ENCODE data around the gene TAS2R46.
"Not testable (repeated sequence)": the region's sequence is repeated elsewhere in the genome, so short reads cannot be mapped to it uniquely, and the experiment has no call there.

Gene TAS2R46

DNA sequence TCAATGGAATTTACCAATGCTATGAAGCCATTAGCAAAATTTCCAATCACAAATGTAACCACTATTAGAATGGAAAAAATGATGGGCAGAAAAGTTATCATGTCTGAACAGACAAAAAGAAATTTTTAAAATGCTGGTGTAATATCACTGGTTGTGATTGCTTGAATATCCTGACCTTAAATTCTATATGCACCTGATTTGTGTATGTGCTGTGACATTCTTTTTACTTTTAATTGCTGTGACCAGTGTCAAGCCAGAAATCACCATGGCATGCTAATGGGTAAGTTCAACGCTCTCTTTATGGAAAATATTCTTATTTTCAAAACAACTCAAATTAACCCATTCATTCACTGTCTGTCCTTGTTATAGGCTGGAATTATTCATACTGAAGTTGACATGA, at the start of gene TAS2R46:
Gene TAS2R46 (minus strand): TSS at position 101 of the 400 bp plus-strand sequence. CDS start 0 bp downstream, at position 101.
- not testable (repeated sequence) for DNase-seq (ENCODE audit: low read depth)

DNA sequence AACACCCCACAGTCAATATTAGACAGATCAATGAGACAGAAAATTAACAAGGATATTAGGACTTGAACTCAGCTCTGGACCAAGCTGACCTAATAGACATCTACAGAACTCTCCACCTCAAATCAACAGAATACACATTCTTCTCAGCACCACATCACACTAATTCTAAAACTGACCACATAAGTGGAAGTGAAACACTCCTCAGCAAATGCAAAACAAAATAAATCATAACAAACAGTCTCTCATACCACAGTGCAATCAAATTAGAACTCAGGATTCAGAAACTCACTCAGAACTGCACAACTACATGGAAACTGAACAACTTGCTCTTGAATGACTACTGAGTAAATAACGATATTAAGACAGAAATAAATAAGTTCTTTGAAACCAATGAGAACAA, 49.1 kb upstream of the TAS2R46 start:
- DNase-seq (ENCODE audit: low read depth), result not testable (repeated sequence)

GRCh38 chr12:11108862-11109261, 46.8 kb upstream of the TAS2R46 start:
- DNase-seq (ENCODE audit: low read depth), result no peak

DNA sequence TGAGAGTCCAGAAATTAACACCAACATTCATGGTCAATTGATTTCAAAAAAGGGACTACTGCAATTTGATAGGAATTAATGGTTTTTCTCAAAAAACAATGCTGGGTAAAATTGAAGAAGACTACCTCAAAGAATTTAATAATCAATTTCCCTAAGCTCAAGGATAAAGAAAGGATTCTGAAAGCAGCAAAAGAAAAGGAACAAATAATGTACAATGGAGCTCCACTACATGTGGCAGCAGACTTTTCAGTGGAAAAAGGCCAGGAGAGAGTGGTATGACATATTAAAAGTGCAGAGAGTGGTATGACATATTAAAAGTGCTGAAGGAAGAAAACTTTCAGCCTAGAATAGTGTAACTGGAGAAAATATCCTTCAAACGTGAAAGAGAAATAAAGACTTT, 45.6 kb upstream of the TAS2R46 start:
- no peak for DNase-seq (ENCODE audit: low read depth)

GRCh38 chr12:11106288-11106687, 44.2 kb upstream of the TAS2R46 start:
- no peak for DNase-seq (ENCODE audit: low read depth)

DNA sequence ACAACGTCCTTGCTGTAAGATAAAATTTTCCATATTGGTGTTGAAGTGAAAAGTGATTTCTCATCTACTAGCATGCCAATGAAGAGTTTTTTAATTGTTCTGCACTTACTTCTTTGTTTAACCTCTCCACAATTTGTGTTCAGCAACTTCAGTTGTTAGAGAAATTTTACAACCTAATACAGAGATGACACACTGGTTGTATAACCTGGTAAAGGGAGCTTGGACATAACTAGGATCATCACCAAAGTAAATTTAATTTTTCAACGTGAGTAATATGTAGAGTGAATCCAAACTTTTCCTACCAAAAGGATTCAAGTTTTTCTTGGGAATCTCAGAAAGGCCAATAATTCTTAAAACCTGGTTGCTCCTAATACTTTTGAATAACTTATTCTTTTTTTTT, 43.5 kb upstream of the TAS2R46 start:
- no peak for DNase-seq (ENCODE audit: low read depth)

DNA sequence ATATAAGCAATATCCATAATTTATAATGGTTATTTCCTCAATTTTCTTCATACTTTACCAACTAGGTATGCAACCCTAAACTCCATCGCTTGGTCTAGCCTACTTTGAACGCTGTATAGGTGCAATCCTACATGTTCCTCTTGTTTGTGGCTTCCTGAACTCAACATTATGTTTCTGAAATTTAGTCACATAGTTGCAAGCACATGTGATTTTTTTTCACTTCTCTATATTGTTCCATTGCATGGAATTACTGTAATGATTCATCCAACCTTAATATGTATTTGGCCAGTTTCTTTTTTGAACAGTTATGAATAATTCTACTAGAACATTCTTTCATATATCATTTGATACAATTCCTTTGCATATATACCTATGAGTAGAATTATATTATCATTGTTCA, 32.8 kb upstream of the TAS2R46 start:
- not testable (repeated sequence) for DNase-seq (ENCODE audit: low read depth)

DNA sequence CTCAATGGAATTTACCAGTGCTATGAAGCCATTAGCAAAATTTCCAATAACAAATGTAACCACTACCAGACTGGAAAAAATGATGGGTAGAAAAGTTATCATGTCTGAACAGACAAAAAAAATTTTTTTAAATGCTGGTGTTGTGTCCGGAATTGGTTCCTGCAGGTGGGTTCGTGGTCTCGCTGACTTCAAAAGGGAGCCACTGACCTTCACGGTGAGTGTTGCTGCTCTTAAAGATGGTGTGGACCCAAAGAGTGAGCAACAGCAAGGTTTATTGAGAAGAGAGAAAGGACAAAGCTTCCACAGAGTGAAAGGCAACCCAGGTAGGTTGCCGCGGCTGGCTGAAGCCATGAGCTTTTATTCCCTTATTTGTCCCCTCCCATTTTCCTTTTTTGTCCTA, 30.0 kb upstream of the TAS2R46 start, which contains the start of gene TAS2R43:
Gene TAS2R43 (minus strand): TSS at position 186 of the 400 bp plus-strand sequence. CDS start 84 bp downstream, at position 102.
- DNase-seq (ENCODE audit: low read depth), result no peak

GRCh38 chr12:11089246-11089645, 27.2 kb upstream of the TAS2R46 start:
- DNase-seq (ENCODE audit: low read depth), result no peak

- DNase-seq (ENCODE audit: low read depth), result peak; percentile 73
Observed at GRCh38 chr12:11085419-11085818, 23.3 kb upstream of the TAS2R46 start.

DNA sequence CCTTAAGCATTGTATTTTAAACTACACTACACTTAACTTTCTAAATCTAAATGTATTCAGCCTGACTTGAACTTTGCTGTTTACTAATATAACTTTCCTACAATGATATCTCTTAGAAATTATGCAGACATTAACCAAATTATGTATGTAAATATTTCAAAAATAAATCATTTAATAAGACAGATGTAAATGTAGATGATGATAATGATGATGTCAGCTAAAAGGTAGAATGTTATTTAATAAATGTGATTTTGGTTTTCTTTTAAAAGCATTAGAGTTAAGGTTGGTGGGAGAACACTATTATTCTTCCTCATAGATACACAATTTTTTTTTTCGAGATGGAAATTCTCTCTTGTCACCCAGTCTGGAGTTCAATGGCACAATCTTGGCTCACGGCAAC, 19.9 kb upstream of the TAS2R46 start:
- no peak for DNase-seq (ENCODE audit: low read depth)

GRCh38 chr12:11078246-11078645, 16.2 kb upstream of the TAS2R46 start:
- no peak for DNase-seq (ENCODE audit: low read depth)

- no peak for DNase-seq (ENCODE audit: low read depth)
Observed at GRCh38 chr12:11075642-11076041, 13.5 kb upstream of the TAS2R46 start.

DNA sequence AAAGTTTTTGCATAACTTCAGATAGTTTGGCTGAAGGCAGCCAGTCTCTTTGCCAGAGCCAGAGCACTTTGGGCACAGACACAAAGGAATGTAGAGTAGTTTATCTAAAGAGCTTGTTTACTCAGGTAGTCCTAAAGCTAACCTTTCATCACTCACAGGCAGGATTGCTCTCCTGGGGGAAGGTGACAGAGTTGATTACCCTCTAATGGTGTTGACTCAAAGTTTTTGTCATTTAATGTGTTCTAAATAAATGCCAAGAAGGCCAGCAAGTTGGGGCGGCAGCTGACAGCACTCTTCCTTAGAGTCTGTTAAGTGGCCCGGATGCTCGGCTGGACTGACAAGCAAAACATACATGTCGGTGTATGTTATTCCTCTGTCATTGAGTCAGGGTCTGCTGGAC, 9.3 kb upstream of the TAS2R46 start:
- no peak for DNase-seq (ENCODE audit: low read depth)

- no peak for DNase-seq (ENCODE audit: low read depth)
Observed at GRCh38 chr12:11070999-11071398, 8.9 kb upstream of the TAS2R46 start.

DNA sequence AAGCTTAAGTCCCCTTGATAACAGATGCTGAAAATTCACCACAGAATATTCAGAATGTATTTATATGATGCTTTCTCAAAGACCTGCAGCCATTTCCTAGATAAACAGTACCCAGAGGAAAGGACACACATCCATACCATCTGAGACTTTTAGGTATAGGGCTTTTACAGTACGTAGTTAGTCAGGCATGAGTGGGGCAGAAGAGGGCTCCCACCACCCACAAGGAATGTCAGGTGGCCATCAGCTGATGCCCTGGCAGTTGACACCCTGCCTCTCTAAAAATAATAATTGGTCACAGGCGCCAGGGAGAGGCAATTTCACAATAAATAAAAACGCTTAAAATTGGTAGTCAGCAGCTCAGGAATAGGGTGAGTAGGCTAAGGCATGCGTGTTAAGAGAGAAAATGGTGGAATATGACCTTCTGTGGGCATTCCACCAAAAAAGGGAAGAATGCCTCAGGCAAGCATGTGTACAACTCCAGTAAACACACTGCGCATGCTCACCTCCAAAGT, 7.8 kb upstream of the TAS2R46 start:
- no peak for DNase-seq (ENCODE audit: low read depth)

GRCh38 chr12:11067514-11067913, 5.4 kb upstream of the TAS2R46 start:
- DNase-seq (ENCODE audit: low read depth), result no peak

DNA sequence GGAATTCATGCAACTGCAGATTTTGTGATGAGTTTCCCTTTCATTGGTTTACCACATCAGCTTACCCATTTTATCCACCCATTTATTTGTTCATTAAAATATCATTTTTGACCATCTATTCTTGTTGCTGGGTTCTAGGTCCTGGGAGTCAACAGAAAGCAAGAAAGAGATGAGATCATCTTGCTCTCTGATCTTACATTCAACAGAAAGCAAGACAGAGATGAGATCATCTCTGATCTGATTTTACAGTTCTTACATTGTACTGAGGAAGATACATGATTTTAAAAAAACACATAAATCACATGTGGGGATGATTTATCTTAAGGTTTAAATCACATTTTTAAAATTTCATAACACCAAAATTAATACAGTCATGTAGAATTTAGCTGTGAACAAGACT, 2.3 kb downstream of the TAS2R46 start:
- peak; percentile 11 for DNase-seq (ENCODE audit: low read depth)

DNA sequence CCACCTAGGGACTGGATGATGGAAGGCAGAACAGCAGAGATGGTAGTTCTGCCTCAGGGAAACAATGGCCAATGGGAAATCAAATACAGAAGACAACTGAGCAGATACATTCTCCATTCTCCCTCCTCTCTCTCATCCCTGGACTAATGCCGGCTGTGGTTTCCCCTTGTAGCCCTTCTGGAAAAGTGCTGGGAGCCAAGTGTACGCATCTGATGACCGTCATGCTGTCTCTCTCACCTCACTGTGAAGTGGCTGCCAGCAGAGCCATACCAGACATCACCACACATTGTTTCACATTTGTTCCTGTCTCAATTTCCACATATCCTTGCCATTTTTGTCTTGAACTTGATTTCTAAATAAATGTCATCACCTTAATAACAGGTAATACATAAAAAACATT, 3.1 kb downstream of the TAS2R46 start:
- no peak for DNase-seq (ENCODE audit: low read depth)

DNA sequence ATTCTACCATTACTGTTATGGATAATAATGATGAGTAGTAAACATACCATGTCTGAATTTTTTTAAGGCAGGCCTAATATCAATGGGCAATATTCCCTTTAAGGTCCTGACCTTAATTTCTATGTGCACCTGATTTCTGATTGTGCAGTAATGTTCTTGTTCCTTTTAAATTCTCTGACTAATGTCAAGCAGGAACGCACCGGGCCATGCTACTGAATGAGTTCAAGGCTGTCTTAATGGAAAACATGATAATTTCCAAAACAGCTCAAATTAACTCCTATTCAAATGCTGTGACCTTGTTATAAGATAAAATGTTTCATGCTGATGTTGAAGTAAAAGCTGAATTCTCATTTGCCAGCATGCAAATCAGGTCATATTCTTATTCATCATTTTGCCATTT, 6.8 kb downstream of the TAS2R46 start:
- no peak for DNase-seq (ENCODE audit: low read depth)

DNA sequence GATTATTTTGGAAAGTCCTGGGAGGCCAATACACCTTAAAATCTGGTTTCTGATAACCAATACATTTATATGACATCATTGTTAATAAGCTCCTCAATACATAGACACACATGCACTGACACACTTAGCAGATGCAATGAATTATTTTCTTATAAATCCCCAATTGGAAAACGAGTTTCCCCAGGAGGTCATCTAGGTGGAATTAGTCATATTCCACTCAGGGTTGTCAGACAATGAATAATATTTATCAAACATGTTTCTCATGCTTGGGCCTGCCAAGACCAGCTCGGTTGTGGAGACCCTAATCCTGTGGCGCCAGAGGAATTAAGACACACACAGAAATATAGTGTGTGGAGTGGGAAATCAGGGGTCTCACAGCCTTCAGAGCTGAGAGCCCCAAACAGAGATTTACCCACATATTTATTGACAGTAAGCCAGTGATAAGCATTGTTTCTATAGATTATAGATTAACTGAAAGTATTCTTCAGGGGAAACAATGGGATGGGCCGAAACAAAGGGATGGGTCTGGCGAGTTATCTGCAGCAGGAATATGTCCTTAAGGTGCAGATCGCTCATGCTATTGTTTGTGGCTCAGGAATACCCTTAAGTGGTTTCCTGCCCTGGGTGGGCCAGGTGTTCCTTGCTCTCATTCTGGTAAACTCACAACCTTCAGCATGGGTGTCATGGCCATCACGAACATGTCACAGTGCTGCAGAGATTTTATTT, 12.1 kb downstream of the TAS2R46 start:
- not testable (repeated sequence) for DNase-seq (ENCODE audit: low read depth)

- not testable (repeated sequence) for DNase-seq (ENCODE audit: low read depth)
Observed at GRCh38 chr12:11041366-11041765, 20.7 kb downstream of the TAS2R46 start.

DNA sequence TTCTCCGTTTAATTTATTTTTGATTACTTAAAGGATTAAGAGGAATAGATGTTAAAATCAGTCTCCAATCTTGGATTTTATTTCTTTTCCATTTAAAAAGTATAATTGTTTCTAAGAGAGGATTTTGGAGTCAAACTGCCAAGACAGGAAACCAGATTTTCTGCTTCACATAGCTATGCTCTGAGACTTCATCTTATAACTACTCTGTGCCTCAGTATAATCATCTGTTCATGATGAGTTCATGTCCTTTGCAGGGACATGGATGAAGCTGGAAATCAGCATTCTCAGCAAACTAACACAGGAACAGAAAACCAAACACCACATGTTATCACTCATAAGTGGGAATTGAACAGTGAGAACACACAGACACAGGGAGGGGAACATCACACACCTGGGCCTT, 21.9 kb downstream of the TAS2R46 start:
- peak; percentile 42 for DNase-seq (ENCODE audit: low read depth)

- no peak for DNase-seq (ENCODE audit: low read depth)
Observed at GRCh38 chr12:11039171-11039570, 22.9 kb downstream of the TAS2R46 start.

Data from ELR (cell line).